Tibial nerve (tissue), 4 donors: ENCODE data around the gene ELOF1. TPM values are rescaled to one million over a fixed set of nuclear protein-coding genes. Genes with fewer than 3 reads are reported as not detected.

ENCODE experiments used
- DNase-seq, 2 donors: peaks; one replicate each; pipeline ENCODE4 v3.0.0-alpha.2; 2019; ENCODE audit warnings: low spot score in 2 of 2
- H3K27ac ChIP-seq, 4 donors: fragments of 200-600 bp; sonication (generic) in 3 of 4; one replicate each; pipeline ENCODE4 v1.5.1; 2017 to 2019; ENCODE audit warnings: mild to moderate bottlenecking in 1 of 4
- H3K27me3 ChIP-seq, 2 donors: fragments of 200-600 bp; sonication (generic) in 1 of 2; one replicate each; pipeline versions ENCODE4 v1.5.1 to v1.6.0; 2017 to 2019
- H3K36me3 ChIP-seq, 3 donors: fragments of 200-600 bp; sonication (generic); one replicate each; pipeline ENCODE4 v1.5.1; 2018 to 2019
- H3K4me1 ChIP-seq, 4 donors: fragments of 200-600 bp; sonication (generic) in 3 of 4; one replicate each; pipeline ENCODE4 v1.5.1; 2017 to 2019
- H3K4me3 ChIP-seq, 4 donors: fragments of 200-600 bp; sonication (generic) in 3 of 4; one replicate each; pipeline ENCODE4 v1.5.1; 2017 to 2019; ENCODE audit warnings: mild to moderate bottlenecking in 1 of 4, moderate library complexity in 1 of 4
- H3K9me3 ChIP-seq, 4 donors: fragments of 200-600 bp; sonication (generic) in 3 of 4; one replicate each; pipeline ENCODE4 v1.5.1; 2017 to 2019
- EP300 ChIP-seq, 2 donors: sonication (generic); formaldehyde crosslinking; IDR thresholded peaks; one replicate each; pipeline ENCODE4 v1.6.1; 2017; ENCODE audit warnings: antibody characterized with exemption in 2 of 2, mild to moderate bottlenecking in 1 of 2
- POLR2A ChIP-seq, 2 donors: fragments of 450-650 bp; IDR thresholded peaks; one replicate each; pipeline ENCODE4 v1.6.1; 2017; ENCODE audit warnings: antibody characterized with exemption in 2 of 2, mild to moderate bottlenecking in 2 of 2, moderate library complexity in 2 of 2
- WGBS, 2 donors: methylation state at CpG; one replicate each; pipeline ENCODE4 v1.1.5; 2018; 5-methylcytosine and 5-hydroxymethylcytosine counted together
- total RNA-seq, 4 donors: library from RNA; depleted of rRNA; stranded (reverse); fragments of >200 nt; gene quantifications; one replicate each; pipeline ENCODE4 v1.1.0, GENCODE V29; 2016
- TF ChIP-seq, protein P1 (sequence below), 5 experiments: fragments of 200-600 bp in 3 of 5; fragments of 450-650 bp in 2 of 5; sonication (generic) in 3 of 5; IDR thresholded peaks; one replicate each; pipeline ENCODE4 v1.5.1; 2016 to 2019; ENCODE audit warnings: antibody characterized with exemption in 5 of 5, mild to moderate bottlenecking in 3 of 5, moderate library complexity in 2 of 5

Gene ELOF1
- total RNA-seq, 4 donors from 2014 or later = 26.8 to 34.1 (median 28.9) TPM

DNA sequence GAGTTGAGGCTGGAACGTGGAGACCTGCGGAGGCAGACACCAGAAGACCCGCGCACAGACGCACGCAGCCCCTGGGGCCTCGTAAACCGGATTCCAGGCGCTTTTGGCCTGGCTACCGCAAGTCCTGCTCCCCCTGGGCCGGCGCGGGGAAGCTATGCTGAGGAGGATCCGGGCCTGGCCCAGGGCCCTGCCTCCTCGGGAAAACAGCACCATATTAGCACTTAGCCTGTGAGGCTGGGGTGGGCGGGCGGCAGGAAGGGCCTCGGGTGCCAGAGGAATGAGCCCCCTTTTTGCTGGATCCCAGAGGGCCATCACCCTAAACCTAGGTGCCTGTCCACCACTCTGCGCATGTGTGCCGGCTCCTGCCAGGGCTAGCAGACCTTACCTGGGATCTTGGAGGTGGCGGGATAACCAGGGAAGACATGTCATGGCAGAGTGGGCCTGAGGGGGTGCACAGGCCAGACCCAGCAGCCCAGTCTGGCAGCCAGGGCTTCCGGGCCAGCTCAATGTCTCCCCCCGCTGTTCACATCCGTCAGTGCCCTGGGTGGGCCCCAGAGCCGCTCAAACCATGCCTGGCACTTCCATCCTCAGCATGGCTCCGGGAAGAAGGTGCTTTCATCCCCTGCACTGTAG, 7.3 kb downstream of the ELOF1 start:
- H3K27ac ChIP-seq = peak overlapping the region in 3 of 4 donors; percentile 25 to 66 (median 34)
- DNase-seq = no peak
- H3K9me3 ChIP-seq = no peaks in the 10 kb centered on the region
- 58 to 81% methylated on average over 23 to 25 of the region's 26 CpGs for WGBS, 2 donors
- no peak overlapping the region for H3K4me3 ChIP-seq
- TF ChIP-seq, protein P1, sequence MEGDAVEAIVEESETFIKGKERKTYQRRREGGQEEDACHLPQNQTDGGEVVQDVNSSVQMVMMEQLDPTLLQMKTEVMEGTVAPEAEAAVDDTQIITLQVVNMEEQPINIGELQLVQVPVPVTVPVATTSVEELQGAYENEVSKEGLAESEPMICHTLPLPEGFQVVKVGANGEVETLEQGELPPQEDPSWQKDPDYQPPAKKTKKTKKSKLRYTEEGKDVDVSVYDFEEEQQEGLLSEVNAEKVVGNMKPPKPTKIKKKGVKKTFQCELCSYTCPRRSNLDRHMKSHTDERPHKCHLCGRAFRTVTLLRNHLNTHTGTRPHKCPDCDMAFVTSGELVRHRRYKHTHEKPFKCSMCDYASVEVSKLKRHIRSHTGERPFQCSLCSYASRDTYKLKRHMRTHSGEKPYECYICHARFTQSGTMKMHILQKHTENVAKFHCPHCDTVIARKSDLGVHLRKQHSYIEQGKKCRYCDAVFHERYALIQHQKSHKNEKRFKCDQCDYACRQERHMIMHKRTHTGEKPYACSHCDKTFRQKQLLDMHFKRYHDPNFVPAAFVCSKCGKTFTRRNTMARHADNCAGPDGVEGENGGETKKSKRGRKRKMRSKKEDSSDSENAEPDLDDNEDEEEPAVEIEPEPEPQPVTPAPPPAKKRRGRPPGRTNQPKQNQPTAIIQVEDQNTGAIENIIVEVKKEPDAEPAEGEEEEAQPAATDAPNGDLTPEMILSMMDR (IDR thresholded peaks at IDR 0.05) = no peak
- no peak for TF ChIP-seq EP300 (IDR thresholded peaks at IDR 0.05)
- no peak for TF ChIP-seq POLR2A (IDR thresholded peaks at IDR 0.05)
- peaks cover 0 to 71% (median 10%) of the 10 kb centered on the region in 3 donors for H3K36me3 ChIP-seq
- no peaks in the 10 kb centered on the region for H3K27me3 ChIP-seq
- peaks cover 0 to 16% (median 0%) of the 10 kb centered on the region in 4 donors for H3K4me1 ChIP-seq

GRCh38 chr19:11550265-11550664, 8.8 kb downstream of the ELOF1 start:
- TF ChIP-seq POLR2A (IDR thresholded peaks at IDR 0.05) (no peak), EP300 (IDR thresholded peaks at IDR 0.05) (no peak)
- TF ChIP-seq, protein P1 (IDR thresholded peaks at IDR 0.05) = no peak
- no peaks in the 10 kb centered on the region for H3K27me3 ChIP-seq
- no peaks in the 10 kb centered on the region for H3K9me3 ChIP-seq
- no peak overlapping the region for H3K4me3 ChIP-seq
- DNase-seq = no peak
- H3K4me1 ChIP-seq = peaks cover 0 to 8% (median 0%) of the 10 kb centered on the region in 4 donors
- H3K36me3 ChIP-seq = peaks cover 0 to 58% (median 10%) of the 10 kb centered on the region in 3 donors
- H3K27ac ChIP-seq = no peak overlapping the region
- WGBS, 2 donors = 90 to 92% methylated on average over 8 of the region's 8 CpGs

- 88 to 92% methylated on average over 19 to 24 of the region's 24 CpGs for WGBS, 2 donors
- Histone ChIP-seq H3K27ac (no peak overlapping the region), H3K36me3 (peaks cover 0 to 50% (median 9%) of the 10 kb centered on the region in 3 donors), H3K4me3 (no peak overlapping the region), H3K9me3 (no peaks in the 10 kb centered on the region), H3K27me3 (no peaks in the 10 kb centered on the region), H3K4me1 (peaks cover 0 to 8% (median 0%) of the 10 kb centered on the region in 4 donors)
- no peak for TF ChIP-seq EP300 (IDR thresholded peaks at IDR 0.05)
- TF ChIP-seq, protein P1 (IDR thresholded peaks at IDR 0.05) = no peak
- TF ChIP-seq POLR2A (IDR thresholded peaks at IDR 0.05) = no peak
- DNase-seq = no peak
Measured at GRCh38 chr19:11549386-11549953, 9.6 kb downstream of the ELOF1 start.

DNA sequence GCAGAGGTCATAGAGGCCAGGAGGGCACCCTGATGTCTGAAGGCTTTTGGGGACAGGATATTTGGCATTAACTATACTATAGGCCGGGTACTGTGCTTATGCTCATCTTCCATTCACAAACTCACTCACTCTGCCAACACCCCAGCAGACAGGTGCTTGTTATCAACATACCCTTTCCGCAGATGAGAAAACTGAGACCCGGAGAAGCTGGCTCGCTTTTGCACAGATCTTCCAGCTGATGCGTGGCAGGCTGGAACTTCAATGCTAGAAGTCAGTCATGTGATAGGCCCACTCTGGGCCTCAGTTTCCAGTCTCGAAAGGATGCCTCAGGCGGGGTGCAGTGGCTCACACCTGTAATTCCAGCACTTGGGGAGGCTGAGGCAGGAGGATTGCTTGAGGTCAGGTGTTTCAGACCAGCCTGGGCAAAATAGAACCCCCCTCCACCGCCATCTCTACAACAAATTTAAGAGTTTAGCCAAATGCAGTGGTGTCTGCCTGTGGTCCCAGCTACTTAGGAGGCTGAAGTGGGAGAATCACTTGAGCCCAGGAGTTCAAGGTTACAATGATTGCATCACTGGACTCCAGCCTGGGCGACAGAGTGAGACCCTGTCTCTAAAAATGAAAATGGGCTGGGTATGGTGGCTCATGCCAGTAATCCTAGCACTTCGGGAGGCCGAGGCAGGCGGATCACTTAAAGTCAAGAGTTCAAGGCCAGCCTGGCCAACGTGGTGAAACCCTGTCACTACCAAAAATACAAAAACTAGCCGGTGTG, 10.9 kb downstream of the ELOF1 start:
- DNase-seq = no peak
- Histone ChIP-seq H3K9me3 (no peaks in the 10 kb centered on the region), H3K4me3 (no peak overlapping the region), H3K27ac (no peak overlapping the region), H3K27me3 (no peaks in the 10 kb centered on the region), H3K4me1 (peaks cover 0 to 8% (median 0%) of the 10 kb centered on the region in 4 donors), H3K36me3 (peaks cover 0 to 37% (median 0%) of the 10 kb centered on the region in 3 donors)
- TF ChIP-seq POLR2A (IDR thresholded peaks at IDR 0.05) = no peak
- TF ChIP-seq, protein P1 (IDR thresholded peaks at IDR 0.05) = no peak
- TF ChIP-seq EP300 (IDR thresholded peaks at IDR 0.05) = no peak
- 87 to 91% methylated on average over 14 of the region's 14 CpGs for WGBS, 2 donors
